CD14-positive monocyte (primary cell): ENCODE results near the gene HNRNPH1. TPM values are rescaled to one million over a fixed set of nuclear protein-coding genes. Genes with fewer than 3 reads are reported as not detected.

Experiments
- DNase-seq, 3 donors: peaks; one replicate each; pipeline ENCODE4 v3.0.0-alpha.2; 2011 to 2022
- H2AFZ ChIP-seq: 2 replicates; pipeline ENCODE4 v1.6.0; 2012; ENCODE audit warnings: mild to moderate bottlenecking, low read depth, low read length, inconsistent platforms; ENCODE audit not compliant: insufficient read depth, poor library complexity, severe bottlenecking
- H3K27ac ChIP-seq, 2 donors: 1 replicate in 1 of 2; 2 replicates in 1 of 2; pipeline ENCODE4 v1.5.1; 2012 to 2013; ENCODE audit warnings: low read length in 2 of 2, control low read depth in 1 of 2, inconsistent platforms in 1 of 2, low read depth in 1 of 2, mild to moderate bottlenecking in 1 of 2
- H3K27me3 ChIP-seq, 2 donors: one replicate each; pipeline versions ENCODE4 v1.6.0 to v1.6.1; 2011 to 2013; ENCODE audit warnings: low read length in 2 of 2; ENCODE audit not compliant: control insufficient read depth in 2 of 2, insufficient read depth in 2 of 2
- H3K36me3 ChIP-seq, 2 donors: replicated peaks in 1 of 2; 1 replicate in 1 of 2; 2 replicates in 1 of 2; pipeline versions ENCODE4 v1.5.1 to v1.6.1; 2012 to 2013; ENCODE audit warnings: low read length in 2 of 2, control low read depth in 1 of 2, inconsistent platforms in 1 of 2, mild to moderate bottlenecking in 1 of 2; ENCODE audit not compliant: insufficient read depth in 2 of 2, control insufficient read depth in 1 of 2
- H3K4me1 ChIP-seq, 2 donors: 1 replicate in 1 of 2; 2 replicates in 1 of 2; pipeline versions ENCODE4 v1.5.1 to v1.6.1; 2012 to 2013; ENCODE audit warnings: low read length in 2 of 2, control low read depth in 1 of 2, inconsistent platforms in 1 of 2, mild to moderate bottlenecking in 1 of 2, moderate library complexity in 1 of 2; ENCODE audit not compliant: insufficient read depth in 2 of 2, control insufficient read depth in 1 of 2
- H3K4me2 ChIP-seq: replicated peaks from 2 replicates; pipeline ENCODE3; 2012; ENCODE audit warnings: low read length, moderate library complexity, mild to moderate bottlenecking; ENCODE audit not compliant: poor library complexity, severe bottlenecking; ENCODE audit errors: extremely low read depth
- H3K4me3 ChIP-seq, 3 experiments: fragments of 200-600 bp in 1 of 3; sonication (generic) in 1 of 3; replicated peaks in 1 of 3; 1 replicate in 2 of 3; 2 replicates in 1 of 3; pipeline ENCODE4 v1.5.1; 2011 to 2013; ENCODE audit warnings: low read length in 3 of 3, mild to moderate bottlenecking in 3 of 3, control low read depth in 2 of 3, low read depth in 2 of 3, inconsistent platforms in 1 of 3, moderate library complexity in 1 of 3
- H3K79me2 ChIP-seq: 2 replicates; pipeline ENCODE4 v1.6.0; 2012; ENCODE audit warnings: mild to moderate bottlenecking, control low read depth, inconsistent platforms, low read length, moderate library complexity; ENCODE audit not compliant: insufficient read depth
- H3K9ac ChIP-seq: 2 replicates; pipeline ENCODE4 v1.6.0; 2017; ENCODE audit warnings: low read length, mild to moderate bottlenecking; ENCODE audit not compliant: insufficient read depth, poor library complexity, severe bottlenecking
- H3K9me3 ChIP-seq, 2 donors: replicated peaks in 1 of 2; 1 replicate in 1 of 2; 2 replicates in 1 of 2; pipeline versions ENCODE4 v1.5.1 to v1.6.1; 2012 to 2013; ENCODE audit warnings: low read length in 2 of 2, control low read depth in 1 of 2; ENCODE audit not compliant: control insufficient read depth in 1 of 2, insufficient read depth in 1 of 2
- H4K20me1 ChIP-seq: 2 replicates; pipeline ENCODE4 v1.6.0; 2012; ENCODE audit warnings: mild to moderate bottlenecking, low read length, control low read depth, moderate library complexity; ENCODE audit not compliant: insufficient read depth
- H3K27ac Mint-ChIP-seq, 7 donors: one replicate each; pipeline ENCODE4 v1.8.0; 2020; ENCODE audit warnings: mild to moderate bottlenecking in 7 of 7, mixed read lengths in 7 of 7, moderate library complexity in 6 of 7, inconsistent platforms in 2 of 7
- H3K27me3 Mint-ChIP-seq, 3 donors: one replicate each; pipeline ENCODE4 v1.8.0; 2021 to 2022; ENCODE audit warnings: low read depth in 3 of 3, mild to moderate bottlenecking in 3 of 3, mixed read lengths in 3 of 3, moderate library complexity in 3 of 3, inconsistent platforms in 1 of 3
- H3K36me3 Mint-ChIP-seq, 2 donors: one replicate each; pipeline ENCODE4 v1.8.0; 2020; ENCODE audit warnings: mixed read lengths in 2 of 2, inconsistent platforms in 1 of 2, mild to moderate bottlenecking in 1 of 2
- H3K4me1 Mint-ChIP-seq: one replicate; pipeline ENCODE4 v1.8.0; 2020; ENCODE audit warnings: mild to moderate bottlenecking, mixed read lengths
- H3K4me3 Mint-ChIP-seq, 2 donors: one replicate each; pipeline ENCODE4 v1.8.0; 2020; ENCODE audit warnings: mild to moderate bottlenecking in 2 of 2, mixed read lengths in 2 of 2, moderate library complexity in 1 of 2
- H3K9me3 Mint-ChIP-seq, 7 donors: one replicate each; pipeline ENCODE4 v1.8.0; 2020 to 2022; ENCODE audit warnings: mixed read lengths in 7 of 7, mild to moderate bottlenecking in 6 of 7, moderate library complexity in 6 of 7, inconsistent platforms in 2 of 7
- CTCF ChIP-seq: fragments of 200-600 bp; IDR thresholded peaks from one replicate; pipeline ENCODE4 v1.8.0; 2022; ENCODE audit warnings: antibody characterized with exemption, mild to moderate bottlenecking
- WGBS: methylation state at CpG from one replicate; pipeline ENCODE4 v1.1.5; 2013; ENCODE audit warnings: missing lambda C conversion rate; ENCODE audit not compliant: insufficient coverage; 5-methylcytosine and 5-hydroxymethylcytosine counted together
- intact Hi-C, 2 donors: fragments of 100-400 bp; cut with micrococcal nuclease; formaldehyde crosslinking; loops; one replicate each; pipeline versions ENCODE4 v1.15.0 to v1.15.1; 2023
- polyA plus RNA-seq, 3 donors: library from polyadenylated mRNA; depleted of rRNA in 1 of 3; unstranded in 2 of 3; stranded (reverse) in 1 of 3; fragments of 300-500 nt in 2 of 3; fragments of >200 nt in 1 of 3; fragmentation: Illumina TruSeq in 2 of 3; gene quantifications; 1 replicate in 2 of 3; 2 replicates in 1 of 3; pipeline ENCODE4 v1.2.3, GENCODE V29; 2012 to 2021

The HNRNPH1 gene
- polyA plus RNA-seq, 3 donors = 47.4 to 522 (median 51.9) TPM

- Histone ChIP-seq H3K4me1 (peaks cover 14 to 17% of the 10 kb centered on the region in 2 donors), H4K20me1 (peaks cover 15% of the 10 kb centered on the region), H3K9me3 (no peaks in the 10 kb centered on the region), H3K36me3 (peaks cover 61 to 89% of the 10 kb centered on the region in 2 donors), H3K4me2 (no peak overlapping the region), H3K27me3 (no peaks in the 10 kb centered on the region), H3K27ac (no peak overlapping the region), H3K79me2 (no peaks in the 10 kb centered on the region), H3K9ac (no peak overlapping the region), H2AFZ (no peak overlapping the region), H3K4me3 (no peak overlapping the region)
- Mint-ChIP-seq H3K27me3 (no peaks in the 10 kb centered on the region), H3K36me3 (peaks cover 63 to 91% of the 10 kb centered on the region in 2 donors), H3K4me1 (peaks cover 11% of the 10 kb centered on the region), H3K27ac (peak overlapping the region in 1 of 7 donors; percentile 40), H3K4me3 (no peak overlapping the region), H3K9me3 (peaks cover 0 to 2% (median 0%) of the 10 kb centered on the region in 7 donors)
- DNase-seq = no peak
- intact Hi-C loops = no loop called here
- WGBS = 100% methylated on average over 1 of the region's 6 CpGs
- TF ChIP-seq CTCF = no peak
Measured at GRCh38 chr5:179595916-179596315, 27.6 kb downstream of the HNRNPH1 start.

- Histone ChIP-seq H3K27me3 (no peaks in the 10 kb centered on the region), H3K4me3 (no peak overlapping the region), H3K79me2 (no peaks in the 10 kb centered on the region), H3K27ac (no peak overlapping the region), H2AFZ (no peak overlapping the region), H3K4me2 (no peak overlapping the region), H3K4me1 (peaks cover 0 to 3% of the 10 kb centered on the region in 2 donors), H4K20me1 (no peaks in the 10 kb centered on the region), H3K9me3 (no peaks in the 10 kb centered on the region), H3K9ac (no peak overlapping the region), H3K36me3 (peaks cover 59 to 90% of the 10 kb centered on the region in 2 donors)
- Mint-ChIP-seq H3K4me3 (no peak overlapping the region), H3K27me3 (peaks cover 0 to 1% (median 0%) of the 10 kb centered on the region in 3 donors), H3K4me1 (peaks cover 4% of the 10 kb centered on the region), H3K27ac (peak overlapping the region in 1 of 7 donors; percentile 6), H3K9me3 (no peaks in the 10 kb centered on the region), H3K36me3 (peaks cover 66 to 91% of the 10 kb centered on the region in 2 donors)
- intact Hi-C loops = no loop called here
- WGBS = 100% methylated on average over 1 of the region's 3 CpGs
- DNase-seq = no peak
- no peak for TF ChIP-seq CTCF
Measured at GRCh38 chr5:179588166-179588565, 35.3 kb downstream of the HNRNPH1 start.
